Thymus (tissue), 11 donors: ENCODE data around the gene USP2. TPM values are rescaled to one million over a fixed set of nuclear protein-coding genes. Genes with fewer than 3 reads are reported as not detected.

Experiments
- DNase-seq, 9 donors: peaks; one replicate each; pipeline ENCODE4 v3.0.0-alpha.2; 2013; ENCODE audit warnings: low spot score in 9 of 9, low read depth in 6 of 9, missing footprints in 1 of 9
- H3K27ac ChIP-seq, 2 donors: one replicate each; pipeline ENCODE4 v1.5.1; 2013; ENCODE audit warnings: control low read depth in 1 of 2, low read depth in 1 of 2, low read length in 1 of 2, mild to moderate bottlenecking in 1 of 2, moderate library complexity in 1 of 2
- H3K27me3 ChIP-seq, 2 donors: one replicate each; pipeline ENCODE4 v1.5.1; 2013; ENCODE audit warnings: low read length in 1 of 2; ENCODE audit not compliant: control insufficient read depth in 2 of 2, insufficient read depth in 1 of 2
- H3K36me3 ChIP-seq, 2 donors: one replicate each; pipeline ENCODE4 v1.5.1; 2013; ENCODE audit warnings: low read length in 1 of 2, mild to moderate bottlenecking in 1 of 2, moderate library complexity in 1 of 2; ENCODE audit not compliant: control insufficient read depth in 2 of 2, insufficient read depth in 2 of 2
- H3K4me1 ChIP-seq, 2 donors: one replicate each; pipeline ENCODE4 v1.5.1; 2013; ENCODE audit warnings: low read length in 2 of 2; ENCODE audit not compliant: control insufficient read depth in 2 of 2, insufficient read depth in 2 of 2
- H3K4me3 ChIP-seq, 2 donors: one replicate each; pipeline ENCODE4 v1.5.1; 2013; ENCODE audit warnings: low read length in 2 of 2, control low read depth in 1 of 2, mild to moderate bottlenecking in 1 of 2
- H3K9me3 ChIP-seq, 2 donors: one replicate each; pipeline ENCODE4 v1.5.1; 2013; ENCODE audit warnings: low read length in 1 of 2, mild to moderate bottlenecking in 1 of 2; ENCODE audit not compliant: control insufficient read depth in 2 of 2, insufficient read depth in 1 of 2
- WGBS: extraction: QIAGEN DNeasy Blood & Tissue Kit; methylation state at CpG from one replicate; pipeline ENCODE4 v1.1.7; 2013; 5-methylcytosine and 5-hydroxymethylcytosine counted together
- polyA plus RNA-seq: library from polyadenylated mRNA; stranded (reverse); fragments of 200-250 nt; gene quantifications from one replicate; pipeline ENCODE4 v1.2.3, GENCODE V29; 2013
- total RNA-seq: library from RNA; stranded (reverse); fragments of 120-200 nt; gene quantifications from one replicate; pipeline ENCODE4 v1.2.4, GENCODE V29; 2013
- donor health status: healthy.

The USP2 gene
- total and polyA plus RNA-seq, 2 donors = 0.19 to 1.2 TPM

GRCh38 chr11:119320240-119320775 lies 61.2 kb downstream of the USP2 start:
- H3K27ac ChIP-seq = peak overlapping the region; percentile 58 to 85
- peaks cover 42 to 63% of the 10 kb centered on the region in 2 donors for H3K27me3 ChIP-seq
- H3K9me3 ChIP-seq = peaks cover 0 to 13% of the 10 kb centered on the region in 2 donors
- WGBS = 57% methylated on average over 17 of the region's 17 CpGs
- peak overlapping the region in 1 of 2 donors; percentile 60 for H3K4me3 ChIP-seq
- H3K36me3 ChIP-seq = no peaks in the 10 kb centered on the region
- peaks cover 27 to 63% of the 10 kb centered on the region in 2 donors for H3K4me1 ChIP-seq
- DNase-seq = no peak

GRCh38 chr11:119319700-119320239 lies 61.7 kb downstream of the USP2 start:
- peaks cover 30 to 69% of the 10 kb centered on the region in 2 donors for H3K4me1 ChIP-seq
- H3K4me3 ChIP-seq = no peak overlapping the region
- peak overlapping the region; percentile 10 to 55 for H3K27ac ChIP-seq
- DNase-seq = no peak
- peaks cover 42 to 67% of the 10 kb centered on the region in 2 donors for H3K27me3 ChIP-seq
- peaks cover 0 to 15% of the 10 kb centered on the region in 2 donors for H3K9me3 ChIP-seq
- 74% methylated on average over 11 of the region's 11 CpGs for WGBS
- H3K36me3 ChIP-seq = no peaks in the 10 kb centered on the region

DNA sequence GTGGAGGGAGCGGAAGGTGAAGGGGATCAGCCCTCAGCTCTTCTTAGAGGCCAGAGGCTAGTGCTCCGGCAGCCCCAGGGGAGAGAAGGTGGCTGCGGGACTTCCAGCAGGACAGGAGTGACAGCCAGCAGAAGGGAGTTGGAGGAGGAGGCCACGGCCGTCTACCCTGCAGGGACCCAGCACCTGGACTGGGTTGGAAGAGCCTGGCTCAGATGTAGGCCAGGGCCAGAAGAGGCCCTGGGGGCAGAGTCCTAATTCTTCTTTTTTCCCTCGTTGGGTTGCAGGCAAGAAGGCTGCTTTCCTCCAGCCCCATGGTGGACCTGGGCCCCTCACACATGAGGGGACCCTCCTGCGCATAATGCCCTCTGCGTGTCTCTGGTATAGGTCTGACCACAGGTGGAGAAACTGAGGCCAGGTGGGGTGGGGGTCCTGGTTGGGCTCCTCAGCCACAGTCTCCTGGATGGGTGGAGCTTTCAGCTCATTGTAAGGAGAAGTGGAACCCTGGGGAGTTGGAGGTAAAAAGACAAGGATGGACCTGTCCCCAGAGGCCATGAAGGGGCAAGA lies 62.3 kb downstream of the USP2 start:
- Histone ChIP-seq H3K27ac (peak overlapping the region; percentile 10 to 73), H3K9me3 (peaks cover 0 to 19% of the 10 kb centered on the region in 2 donors), H3K36me3 (no peaks in the 10 kb centered on the region), H3K4me3 (no peak overlapping the region), H3K4me1 (peaks cover 35 to 74% of the 10 kb centered on the region in 2 donors), H3K27me3 (peaks cover 42 to 71% of the 10 kb centered on the region in 2 donors)
- WGBS = 90% methylated on average over 8 of the region's 8 CpGs
- no peak for DNase-seq

GRCh38 chr11:119318240-119319135 lies 63.0 kb downstream of the USP2 start:
- WGBS = 84% methylated on average over 22 of the region's 22 CpGs
- DNase-seq = peak in 2 of 9 donors; percentile 71 to 80
- H3K36me3 ChIP-seq = no peaks in the 10 kb centered on the region
- H3K4me3 ChIP-seq = no peak overlapping the region
- peaks cover 36 to 77% of the 10 kb centered on the region in 2 donors for H3K4me1 ChIP-seq
- H3K9me3 ChIP-seq = peaks cover 0 to 19% of the 10 kb centered on the region in 2 donors
- H3K27me3 ChIP-seq = peaks cover 42 to 71% of the 10 kb centered on the region in 2 donors
- peak overlapping the region; percentile 37 to 73 for H3K27ac ChIP-seq

- H3K36me3 ChIP-seq = no peaks in the 10 kb centered on the region
- peak overlapping the region; percentile 10 to 37 for H3K27ac ChIP-seq
- H3K4me3 ChIP-seq = peak overlapping the region in 1 of 2 donors; percentile 59
- H3K9me3 ChIP-seq = peaks cover 0 to 19% of the 10 kb centered on the region in 2 donors
- DNase-seq = no peak
- 80% methylated on average over 14 of the region's 14 CpGs for WGBS
- H3K4me1 ChIP-seq = peaks cover 36 to 77% of the 10 kb centered on the region in 2 donors
- H3K27me3 ChIP-seq = peaks cover 42 to 71% of the 10 kb centered on the region in 2 donors
These were observed 63.8 kb downstream of the USP2 start for GRCh38 chr11:119317592-119318239.

DNA sequence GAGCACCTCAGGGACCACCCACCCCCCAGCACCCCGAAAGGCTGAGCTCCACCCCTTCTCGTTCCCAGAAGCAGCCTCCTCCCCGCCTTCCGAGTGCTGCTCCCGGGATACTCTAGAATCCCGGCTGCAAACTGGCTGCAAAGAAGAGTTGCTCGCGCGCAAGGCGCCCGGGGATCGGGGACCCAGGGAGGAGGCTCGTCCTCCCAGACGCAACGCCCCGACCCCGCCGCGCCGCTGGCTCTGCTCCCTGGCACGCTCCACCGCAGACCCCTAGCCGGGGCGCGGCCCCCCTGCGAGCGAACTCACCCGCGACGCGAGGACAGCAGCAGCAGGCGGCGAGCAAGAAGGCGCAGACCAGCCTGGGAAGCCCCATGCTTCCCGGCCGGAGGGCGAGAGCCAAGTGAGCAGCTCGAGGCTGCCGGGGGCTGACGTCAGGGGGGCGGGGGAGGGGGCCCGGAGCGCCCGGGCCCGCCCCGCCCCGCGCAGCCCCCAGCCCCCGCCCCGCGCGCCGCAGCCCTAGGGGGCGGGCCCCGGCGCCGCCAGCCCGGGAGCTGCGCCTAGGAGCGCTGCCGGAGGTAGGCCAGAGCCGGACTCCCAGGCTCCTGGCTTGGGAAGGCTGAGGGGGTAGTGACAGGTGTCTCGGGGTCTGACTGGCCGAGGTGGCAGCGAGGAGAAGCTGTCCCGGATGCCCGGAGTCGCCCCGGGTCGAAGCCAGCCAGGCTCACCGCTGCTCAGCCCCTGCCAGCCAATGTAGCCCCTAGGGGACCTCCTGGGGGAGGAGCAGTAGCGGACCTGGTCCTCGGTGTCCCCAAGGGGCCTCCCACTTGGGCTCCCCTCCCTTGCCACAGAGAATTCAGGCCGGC lies 64.5 kb downstream of the USP2 start, which contains the start of gene MCAM:
MCAM (minus strand) TSS at position 402 of the 863 bp plus-strand sequence; CDS start at position 373, 29 bp downstream.
- H3K4me3 ChIP-seq = peak within 1 kb of the TSS; percentile 33 to 59
- DNase-seq = no peak
- H3K27ac ChIP-seq = peak within 1 kb of the TSS; percentile 10 to 37
- 3% methylated on average over 74 of the region's 74 CpGs for WGBS
- H3K36me3 ChIP-seq = no peaks in the 10 kb centered on the region
- peaks cover 42 to 73% of the 10 kb centered on the region in 2 donors for H3K27me3 ChIP-seq
- H3K4me1 ChIP-seq = peaks cover 36 to 77% of the 10 kb centered on the region in 2 donors
- peaks cover 0 to 19% of the 10 kb centered on the region in 2 donors for H3K9me3 ChIP-seq

- H3K4me1 ChIP-seq = peaks cover 32 to 70% of the 10 kb centered on the region in 2 donors
- H3K4me3 ChIP-seq = peak overlapping the region; percentile 33 to 59
- H3K36me3 ChIP-seq = peaks cover 2 to 3% of the 10 kb centered on the region in 2 donors
- WGBS = 1% methylated on average over 46 of the region's 46 CpGs
- peaks cover 0 to 19% of the 10 kb centered on the region in 2 donors for H3K9me3 ChIP-seq
- peaks cover 42 to 69% of the 10 kb centered on the region in 2 donors for H3K27me3 ChIP-seq
- no peak overlapping the region for H3K27ac ChIP-seq
- DNase-seq = no peak
These were observed 65.3 kb downstream of the USP2 start for GRCh38 chr11:119316016-119316728.
